GM18520 (cell line): ENCODE data around the gene OR1F1.
"Not testable (repeated sequence)": the region's sequence is repeated elsewhere in the genome, so short reads cannot be mapped to it uniquely, and the experiment has no call there.

Experiments
- ATAC-seq: cut with Tn5 transposase; IDR thresholded peaks from one replicate; pipeline ENCODE4 v1.9.1; 2021; ENCODE audit not compliant: unreplicated experiment

The OR1F1 gene

DNA sequence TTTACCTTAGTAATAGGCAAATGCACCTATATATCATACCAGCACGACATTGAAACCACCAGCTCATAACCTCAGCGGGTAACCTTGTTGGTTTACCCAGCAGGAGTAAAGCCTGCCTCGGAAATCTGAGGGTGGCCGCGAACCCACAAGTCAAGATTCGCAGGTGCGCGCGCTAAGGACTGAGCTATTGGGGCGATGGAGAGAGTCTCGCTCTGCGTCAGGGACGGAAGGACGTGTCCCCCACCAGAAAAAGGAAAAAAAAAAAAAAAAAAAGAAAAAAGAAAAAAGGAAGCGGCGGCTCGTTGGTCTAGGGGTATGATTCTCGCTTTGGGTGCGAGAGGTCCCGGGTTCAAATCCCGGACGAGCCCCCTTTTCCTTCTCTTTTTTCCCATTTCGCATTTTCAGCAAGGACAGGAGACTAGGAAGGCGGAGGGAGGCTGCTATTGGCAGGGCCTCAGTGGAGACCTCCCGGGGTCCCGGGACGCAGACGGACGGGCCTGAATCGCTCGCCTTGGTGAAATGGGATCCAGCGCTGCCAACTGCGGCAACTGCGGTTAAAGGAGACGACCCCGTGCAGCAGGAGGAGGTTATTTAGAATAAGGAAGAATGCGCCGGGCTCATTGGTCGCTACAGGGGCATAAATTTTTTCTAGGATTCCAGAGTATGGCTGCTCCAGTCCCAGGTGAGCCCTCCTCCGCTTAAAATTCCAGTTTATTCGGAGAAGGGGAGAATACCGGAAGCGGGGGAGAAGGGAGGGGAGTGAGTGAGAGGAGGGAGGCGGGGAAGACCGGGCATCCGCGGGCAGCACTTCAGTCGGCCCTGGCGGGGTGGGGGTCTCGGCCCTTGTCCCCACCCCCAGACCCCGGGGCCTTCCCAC, at the start of gene OR1F1:
Gene OR1F1 (plus strand): TSS at position 407 of the 877 bp plus-strand sequence.
- no peak for ATAC-seq

DNA sequence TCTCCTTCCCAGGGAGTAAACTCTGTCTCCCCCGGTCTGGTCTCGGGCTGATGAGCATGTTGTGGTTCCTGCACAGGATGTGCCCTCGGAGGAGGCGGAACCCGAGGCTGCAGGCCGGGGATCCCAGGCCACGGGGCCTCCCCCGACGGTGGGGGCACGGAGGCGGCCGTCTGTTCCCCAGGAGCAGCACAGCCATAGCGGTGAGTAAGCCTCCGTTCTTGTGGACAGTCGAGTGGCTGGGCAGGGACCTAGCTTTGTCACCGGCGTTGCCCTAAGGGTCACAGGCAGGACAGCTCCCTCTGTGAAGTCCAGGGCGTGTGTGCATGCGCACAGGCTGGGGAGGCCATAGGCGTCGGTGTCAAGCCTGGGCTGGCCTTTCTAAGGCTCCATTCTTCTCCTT, 49.7 kb upstream of the OR1F1 start:
- no peak for ATAC-seq

DNA sequence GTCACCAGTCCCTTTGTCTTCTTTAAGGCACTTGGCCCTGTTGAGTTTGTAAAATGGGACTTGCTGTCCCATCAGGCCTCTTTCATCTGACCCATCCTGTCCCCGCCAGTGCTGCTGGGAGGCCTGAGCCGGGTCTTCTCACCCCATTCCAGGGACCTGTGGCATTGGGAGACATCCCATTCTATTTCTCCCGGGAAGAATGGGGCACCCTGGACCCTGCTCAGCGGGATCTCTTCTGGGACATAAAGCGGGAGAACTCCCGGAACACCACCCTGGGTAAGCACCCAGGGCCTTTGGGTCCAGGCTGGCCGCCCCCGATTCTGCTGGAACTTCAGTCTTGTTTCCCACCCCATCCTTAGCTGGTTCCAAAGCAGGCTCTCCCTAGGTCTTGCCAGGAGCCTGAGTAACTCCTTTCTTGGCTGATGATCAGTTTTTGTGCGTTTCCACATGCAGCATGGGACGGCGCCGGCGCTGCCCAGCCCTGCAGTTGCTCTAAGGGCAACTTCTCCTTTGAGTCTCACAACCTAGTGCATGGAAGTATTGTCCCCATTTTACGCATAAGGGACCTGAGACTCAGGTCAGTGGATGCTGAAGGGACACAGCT, 49.1 kb upstream of the OR1F1 start:
- no peak for ATAC-seq

DNA sequence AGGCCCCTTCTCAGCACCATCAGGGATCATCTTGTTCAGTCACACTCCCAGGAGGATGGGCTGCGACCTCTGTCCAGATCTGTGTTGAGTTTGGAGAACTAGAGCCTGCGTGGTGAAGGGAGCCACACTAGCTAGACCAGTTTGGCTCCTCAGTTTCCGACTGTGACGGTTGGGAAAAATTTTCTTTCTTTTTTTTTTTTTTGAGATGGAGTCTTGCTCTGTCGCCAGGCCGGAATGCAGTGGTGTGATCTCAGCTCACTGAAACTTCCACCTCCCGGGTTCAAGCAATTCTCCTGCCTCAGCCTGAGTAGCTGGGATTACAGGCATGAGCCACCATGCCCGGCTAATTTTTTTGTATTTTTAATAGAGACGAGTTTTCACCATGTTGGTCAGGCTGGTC, 48.4 kb upstream of the OR1F1 start:
- not testable (repeated sequence) for ATAC-seq

DNA sequence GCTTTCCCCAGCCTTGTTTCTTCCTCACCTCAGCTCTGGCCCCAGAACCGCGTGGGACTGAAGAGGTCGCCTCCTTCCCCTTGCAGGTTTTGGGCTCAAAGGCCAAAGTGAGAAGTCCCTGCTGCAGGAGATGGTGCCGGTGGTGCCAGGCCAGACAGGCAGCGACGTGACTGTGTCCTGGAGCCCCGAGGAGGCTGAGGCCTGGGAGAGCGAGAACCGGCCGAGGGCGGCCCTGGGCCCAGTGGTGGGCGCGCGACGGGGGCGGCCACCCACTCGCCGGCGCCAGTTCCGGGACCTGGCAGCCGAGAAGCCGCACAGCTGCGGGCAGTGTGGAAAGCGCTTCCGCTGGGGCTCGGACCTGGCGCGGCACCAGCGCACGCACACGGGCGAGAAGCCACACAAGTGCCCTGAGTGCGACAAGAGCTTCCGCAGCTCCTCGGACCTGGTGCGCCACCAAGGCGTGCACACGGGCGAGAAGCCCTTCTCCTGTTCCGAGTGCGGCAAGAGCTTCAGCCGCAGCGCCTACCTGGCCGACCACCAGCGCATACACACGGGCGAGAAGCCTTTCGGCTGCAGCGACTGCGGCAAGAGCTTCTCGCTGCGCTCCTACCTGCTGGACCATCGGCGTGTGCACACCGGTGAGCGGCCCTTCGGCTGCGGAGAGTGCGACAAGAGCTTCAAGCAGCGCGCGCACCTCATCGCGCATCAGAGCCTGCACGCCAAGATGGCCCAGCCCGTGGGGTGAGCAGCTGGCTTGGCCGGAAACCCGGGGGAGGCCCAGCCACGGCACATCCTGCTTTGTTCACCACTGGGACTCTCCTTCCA, 47.2 kb upstream of the OR1F1 start:
- no peak for ATAC-seq

DNA sequence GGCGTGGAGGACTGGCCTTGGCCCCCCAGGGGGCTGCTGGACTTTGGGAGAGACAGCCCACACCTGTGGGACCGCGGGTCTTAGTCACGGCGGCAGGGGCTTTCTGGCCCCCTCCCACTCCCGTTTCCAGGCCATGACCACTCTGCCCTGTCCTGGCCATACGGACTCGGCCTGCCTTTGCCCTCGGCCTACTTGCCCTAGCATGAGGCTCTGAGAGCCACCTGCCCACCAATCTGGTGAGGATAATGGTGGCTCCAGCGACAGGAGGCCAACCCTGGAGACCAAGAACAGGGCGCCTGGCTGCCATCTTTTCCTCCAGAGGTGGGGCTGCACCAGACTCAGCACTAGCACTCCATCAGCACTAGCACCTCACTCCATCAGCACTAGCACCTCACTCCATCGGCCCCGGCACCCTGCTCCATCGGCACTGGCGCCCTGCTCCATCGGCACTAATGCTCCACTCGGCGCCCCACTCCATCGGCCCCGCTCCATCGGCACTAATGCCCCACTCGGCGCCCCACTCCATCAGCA, 46.2 kb upstream of the OR1F1 start:
- ATAC-seq = no peak

DNA sequence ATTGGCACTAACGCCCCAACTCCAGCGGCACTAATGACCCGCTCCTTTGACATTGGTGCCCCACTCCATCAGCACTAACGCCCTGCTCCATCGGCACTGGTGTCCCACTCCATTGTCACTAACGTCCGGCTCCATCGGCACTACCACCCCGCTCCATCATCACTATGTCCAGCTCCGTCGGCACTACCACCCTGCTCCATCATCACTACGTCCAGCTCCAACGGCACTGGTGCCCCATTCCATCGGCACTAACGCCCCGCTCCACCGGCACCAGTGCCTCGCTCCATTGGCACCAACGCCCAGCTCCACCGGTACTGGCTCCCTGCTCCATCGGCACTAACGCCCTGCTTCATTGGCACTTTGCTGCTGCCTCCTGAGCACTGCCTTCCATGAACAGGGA, 45.7 kb upstream of the OR1F1 start:
- ATAC-seq = no peak

DNA sequence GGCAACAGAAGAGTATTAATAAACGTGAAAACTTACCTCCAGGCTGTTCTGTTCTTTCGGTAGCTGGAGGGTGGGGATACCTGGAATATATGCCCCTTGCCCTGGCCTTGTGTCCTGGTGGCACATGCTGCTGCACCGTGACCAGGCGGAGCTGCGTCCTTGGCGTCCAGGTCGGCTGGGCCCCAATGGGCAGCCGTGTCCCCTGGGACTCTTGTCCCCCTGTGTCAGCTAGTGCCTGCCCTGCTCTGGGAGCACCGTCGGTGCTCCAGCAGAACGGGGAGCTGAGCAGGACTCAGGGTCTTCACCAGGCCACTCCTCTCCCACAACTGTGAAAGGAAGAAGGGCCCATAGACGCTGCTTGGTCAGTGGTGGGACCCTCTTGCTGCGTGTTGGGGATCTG, 45.2 kb upstream of the OR1F1 start:
- ATAC-seq = no peak

DNA sequence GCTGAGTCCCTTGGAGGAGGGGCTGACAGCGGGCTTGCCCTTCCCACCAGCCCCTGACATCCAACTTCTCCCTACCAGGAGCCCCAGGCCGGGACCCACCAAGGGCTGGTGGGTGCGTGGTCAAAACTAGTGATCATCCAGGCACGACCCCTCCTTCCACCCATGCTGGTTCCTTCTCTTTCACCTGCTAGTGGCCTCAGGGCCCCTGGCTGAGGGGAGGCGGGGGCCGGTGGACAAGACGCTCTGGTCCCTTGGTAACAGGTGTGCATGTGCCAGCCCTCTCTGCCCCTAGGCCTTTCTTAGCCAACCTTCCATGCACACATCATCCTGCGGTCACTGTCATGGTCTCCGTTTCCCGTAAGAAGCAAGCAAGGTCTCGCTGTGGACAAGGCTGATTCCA, 44.8 kb upstream of the OR1F1 start:
- no peak for ATAC-seq

DNA sequence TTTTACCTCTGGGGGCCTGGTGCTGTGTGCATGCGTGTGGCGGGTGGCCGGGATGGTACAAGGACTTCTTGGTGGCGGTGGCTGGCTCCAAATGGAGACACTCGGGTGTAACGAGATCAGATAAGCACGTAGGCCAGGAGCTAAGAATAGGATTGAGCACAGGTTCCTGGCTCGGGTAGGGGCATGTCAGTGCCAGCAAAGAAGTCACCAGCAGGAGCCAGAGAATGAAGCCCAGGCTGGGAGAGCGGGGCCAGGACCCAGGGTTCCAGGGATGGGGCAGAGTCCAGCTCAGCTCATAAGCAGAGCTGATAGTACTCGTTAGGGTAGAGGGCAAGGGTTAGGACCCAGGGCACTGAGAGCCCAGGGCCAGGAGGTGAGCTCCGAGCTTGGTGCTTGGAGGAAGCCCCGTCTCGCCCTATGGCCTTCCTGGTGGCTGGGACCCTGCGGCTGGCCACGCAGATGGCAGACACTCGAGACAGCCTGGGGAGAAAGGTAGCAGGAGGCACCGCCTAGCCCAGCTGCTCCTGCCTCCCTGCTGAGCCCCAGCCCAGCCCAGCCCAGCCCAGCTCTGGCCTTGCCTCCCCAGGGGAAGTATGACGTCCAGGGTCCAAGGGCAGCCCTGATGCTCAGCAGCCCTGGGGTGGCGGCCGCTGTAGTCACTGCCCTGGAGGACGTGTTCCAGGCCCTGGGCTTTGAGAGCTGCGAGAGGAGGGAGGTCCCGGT, 44.2 kb upstream of the OR1F1 start:
- no peak for ATAC-seq

DNA sequence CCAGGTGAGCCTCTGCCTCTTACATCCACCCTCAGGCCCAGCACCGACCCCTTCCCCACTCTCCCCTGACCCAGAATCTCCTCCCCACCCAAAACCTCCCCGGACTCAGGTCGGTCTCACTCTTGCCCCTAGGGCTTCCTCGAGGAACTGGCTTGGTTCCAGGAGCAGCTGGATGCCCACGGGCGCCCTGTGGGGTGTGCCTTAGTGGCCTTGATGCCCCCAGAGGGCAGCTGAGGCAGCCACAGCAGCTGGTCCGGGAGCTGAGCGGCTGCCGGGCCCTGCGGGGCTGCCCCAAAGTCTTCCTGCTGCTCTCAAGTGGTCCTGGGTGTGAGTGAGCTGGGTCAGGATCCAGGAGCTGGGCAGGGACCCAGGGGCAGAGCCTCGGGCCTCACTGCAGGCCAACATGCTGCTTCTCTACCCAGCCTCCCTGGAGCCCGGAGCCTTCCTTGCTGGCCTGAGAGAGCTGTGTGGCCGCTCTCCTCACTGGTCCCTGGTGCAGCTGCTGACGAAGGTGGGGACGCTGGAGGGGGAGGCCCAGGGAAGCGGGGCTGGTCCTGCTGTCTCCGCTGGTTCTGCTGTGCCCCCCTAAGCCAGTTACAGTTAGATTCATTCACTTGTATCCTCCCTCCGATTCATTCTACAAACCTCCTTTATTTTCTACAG, 43.6 kb upstream of the OR1F1 start:
- no peak for ATAC-seq

DNA sequence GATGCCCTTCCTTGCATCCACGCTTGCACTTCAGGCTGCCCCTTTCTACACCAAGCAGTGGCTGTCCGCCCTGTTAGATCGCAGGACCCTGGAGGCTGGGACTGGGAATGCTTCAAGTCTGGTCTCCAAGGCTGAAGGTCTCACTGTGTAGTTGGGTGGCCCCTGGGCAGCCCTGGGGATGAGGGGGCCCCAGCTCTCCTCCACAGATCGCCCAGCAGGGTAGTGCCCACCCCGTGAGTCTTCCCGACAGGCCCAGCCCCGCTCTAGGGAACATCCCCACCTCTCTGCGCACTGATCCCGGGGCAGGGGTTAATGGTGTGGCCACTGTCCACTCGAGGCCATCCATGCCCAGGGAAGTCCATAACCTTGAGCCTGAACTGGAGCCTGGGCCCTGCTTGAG, 42.9 kb upstream of the OR1F1 start:
- ATAC-seq = no peak

DNA sequence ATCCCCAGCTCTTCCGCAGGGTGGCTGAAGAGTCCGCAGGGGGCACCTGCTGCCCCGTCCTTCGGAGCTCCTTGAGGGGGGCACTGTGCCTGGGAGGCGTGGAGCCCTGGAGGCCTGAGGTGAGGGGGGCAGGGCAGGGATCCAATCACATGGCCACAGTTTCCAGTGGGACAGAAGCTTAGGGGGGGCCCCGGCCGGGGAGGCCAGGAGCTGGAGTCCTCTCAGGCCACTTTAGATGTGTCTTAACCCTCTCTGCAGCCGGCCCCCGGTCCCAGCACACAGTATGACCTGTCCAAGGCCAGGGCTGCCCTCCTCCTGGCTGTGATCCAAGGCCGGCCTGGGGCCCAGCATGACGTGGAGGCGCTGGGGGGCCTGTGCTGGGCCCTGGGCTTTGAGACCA, 42.3 kb upstream of the OR1F1 start:
- no peak for ATAC-seq

DNA sequence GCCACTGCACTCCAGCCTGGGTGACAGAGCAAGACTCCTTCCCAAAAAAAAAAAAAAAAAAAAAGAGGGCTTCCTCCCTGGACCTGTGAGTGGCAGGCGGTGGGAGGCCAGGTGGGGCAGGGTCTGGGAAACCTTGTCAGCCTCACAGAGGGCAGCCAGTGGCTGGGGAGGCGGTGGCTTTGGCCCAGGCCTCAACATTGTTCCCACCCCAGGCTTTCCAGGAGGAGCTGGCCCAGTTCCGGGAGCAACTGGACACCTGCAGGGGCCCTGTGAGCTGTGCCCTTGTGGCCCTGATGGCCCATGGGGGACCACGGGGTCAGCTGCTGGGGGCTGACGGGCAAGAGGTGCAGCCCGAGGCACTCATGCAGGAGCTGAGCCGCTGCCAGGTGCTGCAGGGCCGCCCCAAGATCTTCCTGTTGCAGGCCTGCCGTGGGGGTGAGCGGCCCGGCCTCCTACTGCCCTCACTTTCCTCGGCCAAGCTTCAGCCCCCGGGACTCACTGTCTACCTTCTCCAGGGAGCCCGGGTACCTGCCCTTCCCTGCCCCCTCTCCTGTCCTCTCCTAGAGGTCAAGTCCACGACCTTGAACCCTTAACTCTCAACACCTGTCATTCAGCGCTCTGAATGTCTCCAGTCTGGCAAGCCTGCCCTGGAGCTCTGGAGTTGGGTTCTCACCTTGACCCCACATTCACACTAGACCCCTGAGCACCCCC, 40.8 kb upstream of the OR1F1 start:
- no peak for ATAC-seq

DNA sequence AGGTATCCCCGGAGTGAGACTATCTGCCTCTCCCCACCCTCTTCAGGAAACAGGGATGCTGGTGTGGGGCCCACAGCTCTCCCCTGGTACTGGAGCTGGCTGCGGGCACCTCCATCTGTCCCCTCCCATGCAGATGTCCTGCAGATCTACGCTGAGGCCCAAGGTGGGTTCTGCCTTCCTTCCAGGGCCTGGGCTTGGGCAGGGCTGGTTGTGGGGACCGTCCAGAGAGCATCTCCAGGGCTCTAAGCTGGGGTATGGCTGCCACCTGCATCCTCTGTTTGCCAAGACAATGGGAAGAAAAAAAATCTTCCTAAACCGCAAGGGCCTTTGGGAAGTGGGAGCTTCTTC, 40.3 kb upstream of the OR1F1 start:
- no peak for ATAC-seq

DNA sequence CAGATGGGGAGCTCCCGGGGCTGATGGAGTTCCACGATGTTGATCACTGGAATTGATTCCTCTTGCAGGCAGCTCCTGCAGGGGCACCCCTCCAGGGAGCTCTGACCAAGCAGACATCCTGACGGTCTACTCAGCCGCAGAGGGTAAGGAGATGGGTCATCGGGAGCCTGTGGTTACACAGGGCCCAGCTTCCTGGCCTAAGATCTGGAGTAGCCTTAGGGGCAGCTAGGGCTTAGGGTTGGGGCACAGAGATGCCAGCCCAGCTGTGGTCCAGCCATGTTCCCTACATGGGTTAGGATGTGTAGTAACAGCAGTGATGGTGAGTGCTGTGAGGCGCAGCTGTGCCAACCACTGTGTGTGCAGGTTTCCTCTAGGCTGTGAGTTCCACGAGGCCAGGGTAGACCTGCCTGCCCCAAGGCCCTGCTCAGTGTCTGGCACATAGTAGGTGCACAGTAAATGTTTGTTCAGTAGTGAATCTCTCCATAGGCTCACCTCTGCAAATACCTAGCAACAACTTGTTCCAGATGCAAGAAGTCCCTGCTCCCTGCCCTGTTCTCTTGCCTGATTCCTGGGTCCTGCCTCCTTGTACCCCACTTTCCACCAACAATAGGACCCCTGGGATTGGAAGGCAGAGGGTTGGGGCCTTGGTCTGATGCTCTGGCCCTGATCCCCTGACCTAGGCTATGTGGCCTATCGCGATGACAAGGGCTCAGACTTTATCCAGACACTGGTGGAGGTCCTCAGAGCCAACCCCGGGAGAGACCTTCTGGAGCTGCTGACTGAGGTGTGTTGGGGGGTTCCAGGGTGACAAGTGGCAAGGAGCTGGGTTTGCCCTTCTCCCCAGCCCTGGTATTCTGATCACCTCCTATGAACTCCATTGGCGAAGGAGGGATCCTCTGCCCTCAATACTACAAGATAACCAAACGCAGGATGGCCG, 39.5 kb upstream of the OR1F1 start:
- no peak for ATAC-seq

DNA sequence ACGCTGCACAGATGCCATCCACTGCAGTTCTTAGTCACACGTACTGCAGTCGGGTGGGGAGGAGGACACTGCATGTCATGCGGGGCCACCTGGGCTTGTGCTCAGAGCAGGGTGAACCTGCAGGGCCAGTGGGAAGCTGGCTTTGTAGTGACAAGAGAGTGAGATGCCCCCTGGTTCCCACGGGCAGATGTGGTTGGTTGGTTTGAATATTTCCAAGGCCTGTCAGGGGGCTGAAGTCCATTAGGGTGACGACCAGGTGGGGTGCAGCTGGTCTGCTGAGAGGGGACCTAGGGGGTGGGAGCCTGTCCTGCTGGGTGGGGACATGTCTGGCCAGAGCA, 38.8 kb upstream of the OR1F1 start:
- ATAC-seq = no peak

DNA sequence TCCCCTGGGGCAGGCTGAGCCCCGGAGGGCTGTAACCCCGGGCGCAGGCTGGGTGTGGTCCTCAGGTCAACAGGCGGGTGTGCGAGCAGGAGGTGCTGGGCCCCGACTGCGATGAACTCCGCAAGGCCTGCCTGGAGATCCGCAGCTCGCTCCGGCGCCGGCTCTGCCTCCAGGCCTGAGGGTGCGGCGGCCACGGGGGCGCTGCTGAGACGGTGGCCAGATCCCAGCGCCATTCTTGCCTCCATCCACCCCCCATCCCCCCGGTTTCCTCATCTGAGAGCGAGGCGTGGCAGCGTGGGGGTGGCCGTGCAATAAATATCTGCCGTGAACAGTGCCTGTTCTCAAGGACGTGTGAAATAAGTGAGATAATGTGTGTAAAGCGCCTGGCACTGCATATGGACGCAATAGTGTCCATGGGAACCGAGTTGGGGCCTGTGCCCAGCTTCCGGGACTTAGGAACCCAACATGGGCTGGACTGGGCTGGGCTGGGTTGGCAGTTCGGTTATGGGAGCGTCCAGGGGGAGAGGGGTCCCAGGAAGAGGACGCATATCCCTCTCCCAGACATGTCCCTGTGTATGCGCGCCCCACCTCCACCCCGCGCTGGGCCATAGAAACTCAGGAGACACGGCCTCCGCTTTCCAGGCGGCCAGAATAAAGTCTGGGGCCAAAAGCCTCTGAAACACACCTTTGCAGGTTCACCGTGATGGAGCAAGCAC, 38.2 kb upstream of the OR1F1 start:
- no peak for ATAC-seq
